ENCODE data around the gene DNAI7.

DNAI7 gene

GRCh38 chr12:25162866-25163265 is 32.1 kb downstream of the DNAI7 start:
- DNase-seq, result no peak

- no peak for DNase-seq
These were observed 38.9 kb downstream of the DNAI7 start for GRCh38 chr12:25156061-25156460.

- DNase-seq, result no peak
These were observed 39.9 kb downstream of the DNAI7 start for GRCh38 chr12:25155022-25155576.

- DNase-seq, result no peak
These were observed 42.9 kb downstream of the DNAI7 start for GRCh38 chr12:25152055-25152454.

GRCh38 chr12:25151476-25151875 is 43.5 kb downstream of the DNAI7 start:
- DNase-seq, result no peak

- DNase-seq, result no peak
These were observed 48.3 kb downstream of the DNAI7 start for GRCh38 chr12:25146686-25147085.

GRCh38 chr12:25135531-25136154 is 59.3 kb downstream of the DNAI7 start:
- DNase-seq, result peak in 1 of 2 donors; percentile 10

GRCh38 chr12:25131270-25131669 is 63.7 kb downstream of the DNAI7 start:
- no peak for DNase-seq

- no peak for DNase-seq
These were observed 64.2 kb downstream of the DNAI7 start for GRCh38 chr12:25130741-25131188.

GRCh38 chr12:25126746-25127145 is 68.2 kb downstream of the DNAI7 start:
- no peak for DNase-seq

- no peak for DNase-seq
These were observed 68.9 kb downstream of the DNAI7 start for GRCh38 chr12:25126101-25126500.

- no peak for DNase-seq
These were observed 70.5 kb downstream of the DNAI7 start for GRCh38 chr12:25124493-25124892.

GRCh38 chr12:25123126-25123525 is 71.8 kb downstream of the DNAI7 start:
- no peak for DNase-seq

- no peak for DNase-seq
These were observed 73.0 kb downstream of the DNAI7 start for GRCh38 chr12:25121916-25122315.

- DNase-seq, result no peak
These were observed 73.8 kb downstream of the DNAI7 start for GRCh38 chr12:25121110-25121509.

- DNase-seq, result no peak
These were observed 75.9 kb downstream of the DNAI7 start for GRCh38 chr12:25119020-25119419.

- DNase-seq, result no peak
These were observed 79.3 kb downstream of the DNAI7 start for GRCh38 chr12:25115677-25116076.

- DNase-seq, result no peak
These were observed 81.3 kb downstream of the DNAI7 start for GRCh38 chr12:25113651-25114050.

- no peak for DNase-seq
These were observed 84.7 kb downstream of the DNAI7 start for GRCh38 chr12:25110260-25110659.

- no peak for DNase-seq
These were observed 87.0 kb downstream of the DNAI7 start for GRCh38 chr12:25107920-25108319.

GRCh38 chr12:25106818-25107217 is 88.1 kb downstream of the DNAI7 start:
- no peak for DNase-seq

- DNase-seq, result no peak
These were observed 92.6 kb downstream of the DNAI7 start for GRCh38 chr12:25102402-25102801.

- no peak for DNase-seq
These were observed 93.9 kb downstream of the DNAI7 start for GRCh38 chr12:25101092-25101445.

- no peak for DNase-seq
These were observed 94.5 kb downstream of the DNAI7 start for GRCh38 chr12:25100194-25101091.

Measured in stimulated activated CD4-positive, alpha-beta T cell treated with anti-CD3 and anti-CD28 coated beads, Interleukin-2, amount 100 ng/mL, for 48 hours (primary cell).